Endothelial cell of hepatic sinusoid (primary cell): ENCODE data around the gene PTPN5.

Experiments
- in situ Hi-C: cut with HindIII; loops from 2 replicates; pipeline ENCODE4 v1.10.0; 2017; ENCODE audit warnings: low sequenced_read_pairs

The PTPN5 gene

GRCh38 chr11:18773681-18774080 is 17.9 kb downstream of the PTPN5 start:
- in situ Hi-C loops: no loop called here

- in situ Hi-C loops: no loop called here
Measured at GRCh38 chr11:18773104-18773503, 18.5 kb downstream of the PTPN5 start.

- in situ Hi-C loops: no loop called here
Measured at GRCh38 chr11:18772211-18772610, 19.4 kb downstream of the PTPN5 start.

- in situ Hi-C loops: no loop called here
Measured at GRCh38 chr11:18771266-18772035, 20.1 kb downstream of the PTPN5 start.

- in situ Hi-C loops: no loop called here
Measured at GRCh38 chr11:18770479-18771125, 21.0 kb downstream of the PTPN5 start.

GRCh38 chr11:18769802-18770456 is 21.7 kb downstream of the PTPN5 start:
- in situ Hi-C loops: no loop called here

- in situ Hi-C loops: no loop called here
Measured at GRCh38 chr11:18768978-18769377, 22.6 kb downstream of the PTPN5 start.

- in situ Hi-C loops: no loop called here
Measured at GRCh38 chr11:18768472-18768901, 23.1 kb downstream of the PTPN5 start.

- in situ Hi-C loops: no loop called here
Measured at GRCh38 chr11:18766015-18766414, 25.6 kb downstream of the PTPN5 start.

- in situ Hi-C loops: no loop called here
Measured at GRCh38 chr11:18765554-18765953, 26.0 kb downstream of the PTPN5 start.

GRCh38 chr11:18761741-18762140 is 29.9 kb downstream of the PTPN5 start:
- in situ Hi-C loops: no loop called here

GRCh38 chr11:18761144-18761543 is 30.5 kb downstream of the PTPN5 start:
- in situ Hi-C loops: no loop called here

- in situ Hi-C loops: no loop called here
Measured at GRCh38 chr11:18757811-18758210, 33.8 kb downstream of the PTPN5 start.

- in situ Hi-C loops: no loop called here
Measured at GRCh38 chr11:18756889-18757288, 34.7 kb downstream of the PTPN5 start.

- in situ Hi-C loops: no loop called here
Measured at GRCh38 chr11:18754308-18754707, 37.3 kb downstream of the PTPN5 start.

- in situ Hi-C loops: no loop called here
Measured at GRCh38 chr11:18752502-18752901, 39.1 kb downstream of the PTPN5 start.

GRCh38 chr11:18750944-18751343 is 40.7 kb downstream of the PTPN5 start:
- in situ Hi-C loops: no loop called here

GRCh38 chr11:18749681-18750319 is 41.8 kb downstream of the PTPN5 start:
- in situ Hi-C loops: no loop called here

- in situ Hi-C loops: no loop called here
Measured at GRCh38 chr11:18748766-18749365, 42.7 kb downstream of the PTPN5 start.

- in situ Hi-C loops: no loop called here
Measured at GRCh38 chr11:18745251-18745650, 46.3 kb downstream of the PTPN5 start.

- in situ Hi-C loops: no loop called here
Measured at GRCh38 chr11:18743900-18744514, 47.6 kb downstream of the PTPN5 start.
